ENCODE data around the gene GLRA3.

The GLRA3 gene

DNA sequence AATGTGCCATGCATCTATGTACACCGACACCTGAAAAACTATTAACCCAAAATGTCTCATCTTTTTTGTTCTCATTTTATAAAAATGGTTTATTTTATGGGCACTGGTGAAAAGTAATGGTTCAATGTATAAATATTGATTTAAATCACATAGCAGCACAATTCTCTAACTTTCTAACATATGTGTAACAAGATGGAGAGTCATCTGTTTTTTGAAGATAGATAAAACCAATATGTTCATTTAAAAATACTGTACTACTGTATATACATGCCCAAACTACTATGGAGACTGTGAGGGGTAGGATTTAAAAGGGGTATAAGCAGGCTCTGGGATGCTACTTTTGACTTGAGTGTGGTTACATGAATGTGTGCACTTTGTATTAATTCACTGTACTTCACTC, 67.6 kb downstream of the GLRA3 start:
- H3K27ac ChIP-seq = no peak overlapping the region
- no peak for DNase-seq
- TF ChIP-seq, protein P1, sequence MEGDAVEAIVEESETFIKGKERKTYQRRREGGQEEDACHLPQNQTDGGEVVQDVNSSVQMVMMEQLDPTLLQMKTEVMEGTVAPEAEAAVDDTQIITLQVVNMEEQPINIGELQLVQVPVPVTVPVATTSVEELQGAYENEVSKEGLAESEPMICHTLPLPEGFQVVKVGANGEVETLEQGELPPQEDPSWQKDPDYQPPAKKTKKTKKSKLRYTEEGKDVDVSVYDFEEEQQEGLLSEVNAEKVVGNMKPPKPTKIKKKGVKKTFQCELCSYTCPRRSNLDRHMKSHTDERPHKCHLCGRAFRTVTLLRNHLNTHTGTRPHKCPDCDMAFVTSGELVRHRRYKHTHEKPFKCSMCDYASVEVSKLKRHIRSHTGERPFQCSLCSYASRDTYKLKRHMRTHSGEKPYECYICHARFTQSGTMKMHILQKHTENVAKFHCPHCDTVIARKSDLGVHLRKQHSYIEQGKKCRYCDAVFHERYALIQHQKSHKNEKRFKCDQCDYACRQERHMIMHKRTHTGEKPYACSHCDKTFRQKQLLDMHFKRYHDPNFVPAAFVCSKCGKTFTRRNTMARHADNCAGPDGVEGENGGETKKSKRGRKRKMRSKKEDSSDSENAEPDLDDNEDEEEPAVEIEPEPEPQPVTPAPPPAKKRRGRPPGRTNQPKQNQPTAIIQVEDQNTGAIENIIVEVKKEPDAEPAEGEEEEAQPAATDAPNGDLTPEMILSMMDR (IDR thresholded peaks at IDR 0.05; ENCODE audit: low read depth, low read length) = no peak
- H3K4me3 ChIP-seq (ENCODE audit: low read depth, low read length) = no peak overlapping the region
- H3K27me3 ChIP-seq (ENCODE audit: insufficient read depth, low read depth, severe bottlenecking) = no peaks in the 10 kb centered on the region
- no peaks in the 10 kb centered on the region for H3K36me3 ChIP-seq
- H3K9me3 ChIP-seq (ENCODE audit: severe bottlenecking) = no peaks in the 10 kb centered on the region

DNA sequence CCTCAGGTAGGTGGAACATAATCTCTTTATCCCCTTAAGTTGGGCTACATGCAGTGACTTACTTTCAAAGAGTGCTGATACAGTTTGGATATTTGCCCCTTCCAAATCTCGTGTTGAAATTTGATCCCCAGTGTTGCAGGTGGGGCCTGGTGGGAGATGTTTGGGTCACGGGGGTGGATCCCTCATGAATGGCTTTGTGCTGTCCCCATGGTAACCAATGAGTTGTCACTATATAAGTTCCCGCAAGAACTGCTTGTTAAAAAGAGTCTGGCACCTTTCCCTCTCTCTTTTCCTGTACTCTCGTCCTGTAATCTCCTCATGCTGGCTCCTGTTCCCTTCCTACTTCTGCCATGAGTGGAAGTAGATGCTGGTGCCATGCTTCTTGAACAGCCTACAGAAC, 71.3 kb downstream of the GLRA3 start:
- no peak for DNase-seq
- H3K4me3 ChIP-seq (ENCODE audit: low read depth, low read length) = no peak overlapping the region
- TF ChIP-seq, protein P1 (IDR thresholded peaks at IDR 0.05; ENCODE audit: low read depth, low read length) = no peak
- H3K36me3 ChIP-seq = no peaks in the 10 kb centered on the region
- H3K27ac ChIP-seq = no peak overlapping the region
- no peaks in the 10 kb centered on the region for H3K9me3 ChIP-seq (ENCODE audit: severe bottlenecking)
- no peaks in the 10 kb centered on the region for H3K27me3 ChIP-seq (ENCODE audit: insufficient read depth, low read depth, severe bottlenecking)

DNA sequence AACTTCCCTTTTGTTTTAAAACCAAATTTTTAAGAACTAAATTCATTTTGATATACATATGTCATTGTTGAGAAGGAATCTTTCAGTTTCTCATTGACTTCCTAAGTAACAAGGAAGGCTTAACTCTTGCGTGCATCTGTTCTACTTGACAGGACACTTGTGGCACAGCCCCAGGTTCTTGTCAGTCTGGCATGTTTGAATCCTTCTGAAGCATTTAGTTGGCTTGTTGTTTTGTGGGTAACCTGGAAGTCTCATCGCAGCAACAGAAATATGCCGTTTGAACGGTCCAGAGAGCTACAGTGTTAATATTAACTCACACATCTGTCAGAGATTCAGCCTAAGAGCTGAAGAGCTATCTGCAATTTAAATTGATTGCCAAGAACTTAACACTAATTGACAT, 76.0 kb downstream of the GLRA3 start:
- Histone ChIP-seq H3K9me3 (ENCODE audit: severe bottlenecking) (no peaks in the 10 kb centered on the region), H3K27me3 (ENCODE audit: insufficient read depth, low read depth, severe bottlenecking) (no peaks in the 10 kb centered on the region), H3K36me3 (no peaks in the 10 kb centered on the region), H3K27ac (no peak overlapping the region), H3K4me3 (ENCODE audit: low read depth, low read length) (no peak overlapping the region)
- DNase-seq = no peak
- TF ChIP-seq, protein P1 (IDR thresholded peaks at IDR 0.05; ENCODE audit: low read depth, low read length) = no peak

DNA sequence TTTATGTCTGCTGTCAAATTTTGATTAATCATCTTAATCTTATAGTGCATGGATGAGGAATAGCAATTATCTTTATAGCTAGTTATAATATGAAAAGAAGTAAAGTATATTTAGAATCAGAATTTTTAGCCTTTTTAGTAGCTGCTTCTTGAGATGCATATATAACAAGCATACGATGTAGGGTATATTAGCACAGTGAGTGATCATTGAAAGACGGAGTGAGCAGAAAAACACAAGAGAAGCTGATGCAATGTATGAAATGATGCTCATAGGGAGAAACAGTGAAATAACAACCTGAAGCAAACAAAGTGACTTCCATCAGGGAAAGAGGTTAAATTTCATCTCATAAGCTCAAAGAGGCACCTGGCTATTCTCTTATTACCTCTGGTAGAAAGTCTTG, 77.0 kb downstream of the GLRA3 start:
- no peak for DNase-seq
- H3K27ac ChIP-seq = no peak overlapping the region
- TF ChIP-seq, protein P1 (IDR thresholded peaks at IDR 0.05; ENCODE audit: low read depth, low read length) = no peak
- H3K27me3 ChIP-seq (ENCODE audit: insufficient read depth, low read depth, severe bottlenecking) = no peaks in the 10 kb centered on the region
- H3K4me3 ChIP-seq (ENCODE audit: low read depth, low read length) = no peak overlapping the region
- no peaks in the 10 kb centered on the region for H3K36me3 ChIP-seq
- no peaks in the 10 kb centered on the region for H3K9me3 ChIP-seq (ENCODE audit: severe bottlenecking)

DNA sequence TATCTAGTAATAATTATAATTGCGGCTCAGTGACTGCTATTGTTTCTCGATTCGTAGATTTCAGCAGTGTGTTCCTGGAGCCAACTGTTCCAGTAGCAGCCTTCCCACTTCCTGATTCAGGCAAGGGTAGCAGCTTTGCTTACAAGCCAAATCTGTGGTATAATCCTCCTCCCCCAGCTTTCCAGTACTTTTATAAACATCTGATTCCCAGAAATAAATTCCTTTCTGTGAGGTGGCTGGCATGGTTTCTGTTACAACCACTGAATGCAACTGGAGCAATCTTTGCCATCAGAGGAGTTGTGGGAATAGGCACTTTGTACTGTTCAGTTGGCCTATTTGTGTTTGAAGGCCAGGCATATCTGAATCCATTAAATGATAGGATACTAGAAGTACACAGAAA, 80.0 kb downstream of the GLRA3 start:
- no peak overlapping the region for H3K4me3 ChIP-seq (ENCODE audit: low read depth, low read length)
- no peak for DNase-seq
- H3K9me3 ChIP-seq (ENCODE audit: severe bottlenecking) = no peaks in the 10 kb centered on the region
- H3K36me3 ChIP-seq = no peaks in the 10 kb centered on the region
- TF ChIP-seq, protein P1 (IDR thresholded peaks at IDR 0.05; ENCODE audit: low read depth, low read length) = no peak
- no peak overlapping the region for H3K27ac ChIP-seq
- H3K27me3 ChIP-seq (ENCODE audit: insufficient read depth, low read depth, severe bottlenecking) = no peaks in the 10 kb centered on the region

DNA sequence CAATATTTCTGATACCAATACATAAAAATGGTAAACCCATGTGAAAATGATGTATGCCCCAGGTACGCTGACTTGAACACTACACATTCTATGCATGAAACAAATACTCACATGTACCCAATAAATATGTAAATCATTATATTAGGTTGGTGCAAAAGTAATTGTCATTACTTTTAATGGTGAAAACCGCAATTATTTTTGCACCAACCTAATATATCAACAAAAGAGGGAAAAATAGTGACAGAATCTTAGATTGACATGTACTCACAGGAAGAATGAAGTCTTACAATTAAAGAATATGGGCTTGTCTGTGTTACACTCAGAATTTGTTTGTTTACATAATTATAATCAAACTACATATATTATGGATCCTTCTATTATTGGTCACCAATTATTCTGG, 82.3 kb downstream of the GLRA3 start:
- H3K36me3 ChIP-seq = no peaks in the 10 kb centered on the region
- no peak overlapping the region for H3K27ac ChIP-seq
- H3K9me3 ChIP-seq (ENCODE audit: severe bottlenecking) = no peaks in the 10 kb centered on the region
- H3K4me3 ChIP-seq (ENCODE audit: low read depth, low read length) = no peak overlapping the region
- DNase-seq = no peak
- TF ChIP-seq, protein P1 (IDR thresholded peaks at IDR 0.05; ENCODE audit: low read depth, low read length) = no peak
- H3K27me3 ChIP-seq (ENCODE audit: insufficient read depth, low read depth, severe bottlenecking) = no peaks in the 10 kb centered on the region

Measured in WERI-Rb-1 (cell line).